Activated T-cell treated with anti-CD3 and anti-CD28 coated beads, Interleukin-2, amount 50 U/mL, for 72 hours (primary cell): Measurements from ENCODE around the gene MYL9. TPM values are rescaled to one million over a fixed set of nuclear protein-coding genes. Genes with fewer than 3 reads are reported as not detected.
A peak's percentile ranks its signal among the peaks of the same experiment; 100 is the strongest.

ENCODE experiments used
- ATAC-seq, 2 donors: fragments of 150-1000 bp; cut with Tn5 transposase; replicated peaks in 1 of 2; 2 replicates each; pipeline ENCODE4 v1.10.0; 2021; ENCODE audit warnings: moderate library complexity in 2 of 2, mild to moderate bottlenecking in 1 of 2
- DNase-seq, 2 donors: peaks; one replicate each; pipeline ENCODE4 v3.0.0; 2021 to 2022; ENCODE audit warnings: mixed read lengths in 1 of 2
- H3K27ac Mint-ChIP-seq: one replicate; pipeline ENCODE4 v1.8.0; 2022; ENCODE audit warnings: mild to moderate bottlenecking, moderate library complexity, mixed read lengths
- H3K27me3 Mint-ChIP-seq: one replicate; pipeline ENCODE4 v1.8.0; 2022; ENCODE audit warnings: low read depth, mixed read lengths
- H3K36me3 Mint-ChIP-seq, 2 donors: one replicate each; pipeline ENCODE4 v1.8.0; 2022; ENCODE audit warnings: mixed read lengths in 2 of 2, mild to moderate bottlenecking in 1 of 2; ENCODE audit not compliant: insufficient read depth in 2 of 2
- H3K4me1 Mint-ChIP-seq: one replicate; pipeline ENCODE4 v1.8.0; 2022; ENCODE audit warnings: low read depth, mixed read lengths
- H3K4me3 Mint-ChIP-seq, 2 donors: one replicate each; pipeline ENCODE4 v1.8.0; 2022; ENCODE audit warnings: mild to moderate bottlenecking in 2 of 2, mixed read lengths in 2 of 2, moderate library complexity in 2 of 2
- H3K9me3 Mint-ChIP-seq, 2 donors: one replicate each; pipeline ENCODE4 v1.8.0; 2022; ENCODE audit warnings: mixed read lengths in 2 of 2
- total RNA-seq, 2 donors: library from RNA; stranded (reverse); gene quantifications; one replicate each; pipeline ENCODE4 v1.2.3, GENCODE V29; 2022

Gene MYL9
- total RNA-seq, 2 donors from 2014 or later: 0.62 to 2.0 TPM

- no peaks in the 10 kb centered on the region for H3K27me3 Mint-ChIP-seq
- no peaks in the 10 kb centered on the region for H3K4me1 Mint-ChIP-seq
- peaks cover 0 to 2% of the 10 kb centered on the region in 2 donors for H3K36me3 Mint-ChIP-seq
- H3K4me3 Mint-ChIP-seq: no peak overlapping the region
- DNase-seq (no peak), ATAC-seq (no peak)
- no peaks in the 10 kb centered on the region for H3K9me3 Mint-ChIP-seq
- no peak overlapping the region for H3K27ac Mint-ChIP-seq
Measured at GRCh38 chr20:36532388-36532787, 8.9 kb upstream of the MYL9 start.

GRCh38 chr20:36532822-36533221 lies 8.5 kb upstream of the MYL9 start:
- ATAC-seq (no peak), DNase-seq (no peak)
- no peaks in the 10 kb centered on the region for H3K4me1 Mint-ChIP-seq
- no peaks in the 10 kb centered on the region for H3K27me3 Mint-ChIP-seq
- no peaks in the 10 kb centered on the region for H3K36me3 Mint-ChIP-seq
- H3K27ac Mint-ChIP-seq: no peak overlapping the region
- no peaks in the 10 kb centered on the region for H3K9me3 Mint-ChIP-seq
- H3K4me3 Mint-ChIP-seq: no peak overlapping the region

- Mint-ChIP-seq H3K9me3 (no peaks in the 10 kb centered on the region), H3K4me1 (no peaks in the 10 kb centered on the region), H3K4me3 (no peak overlapping the region), H3K27ac (no peak overlapping the region), H3K27me3 (no peaks in the 10 kb centered on the region), H3K36me3 (no peaks in the 10 kb centered on the region)
- ATAC-seq (no peak), DNase-seq (no peak)
Measured at GRCh38 chr20:36538026-36538722, 3.1 kb upstream of the MYL9 start.

- no peak for ATAC-seq
- Mint-ChIP-seq H3K4me3 (no peak overlapping the region), H3K4me1 (no peaks in the 10 kb centered on the region), H3K9me3 (no peaks in the 10 kb centered on the region), H3K36me3 (no peaks in the 10 kb centered on the region), H3K27me3 (no peaks in the 10 kb centered on the region), H3K27ac (no peak overlapping the region)
- no peak for DNase-seq
Measured at GRCh38 chr20:36540551-36541211, 638 bp upstream of the MYL9 start.

GRCh38 chr20:36541768-36542488 lies 609 bp downstream of the MYL9 start:
- Mint-ChIP-seq H3K4me1 (no peaks in the 10 kb centered on the region), H3K4me3 (no peak overlapping the region)
- peak in 1 of 2 donors; percentile 4 for ATAC-seq

GRCh38 chr20:36542516-36543183 lies 1.3 kb downstream of the MYL9 start:
- Mint-ChIP-seq H3K27ac (no peak overlapping the region), H3K27me3 (no peaks in the 10 kb centered on the region), H3K4me1 (no peaks in the 10 kb centered on the region), H3K36me3 (no peaks in the 10 kb centered on the region), H3K4me3 (no peak overlapping the region), H3K9me3 (no peaks in the 10 kb centered on the region)
- no peak for DNase-seq
- no peak for ATAC-seq

More at GRCh38 chr20:36541768-36542488, 609 bp downstream of the MYL9 start:
- no peak for DNase-seq
- H3K36me3 Mint-ChIP-seq: no peaks in the 10 kb centered on the region
- H3K27me3 Mint-ChIP-seq: no peaks in the 10 kb centered on the region
- no peaks in the 10 kb centered on the region for H3K9me3 Mint-ChIP-seq
- H3K27ac Mint-ChIP-seq: no peak overlapping the region

GRCh38 chr20:36543184-36544133 lies 2.1 kb downstream of the MYL9 start:
- Mint-ChIP-seq H3K27ac (no peak overlapping the region), H3K27me3 (no peaks in the 10 kb centered on the region), H3K9me3 (no peaks in the 10 kb centered on the region), H3K36me3 (no peaks in the 10 kb centered on the region), H3K4me3 (no peak overlapping the region), H3K4me1 (no peaks in the 10 kb centered on the region)
- DNase-seq (no peak), ATAC-seq (no peak)

GRCh38 chr20:36544134-36545018 lies 3.1 kb downstream of the MYL9 start:
- no peak for ATAC-seq
- Mint-ChIP-seq H3K27me3 (no peaks in the 10 kb centered on the region), H3K27ac (no peak overlapping the region), H3K36me3 (no peaks in the 10 kb centered on the region), H3K9me3 (no peaks in the 10 kb centered on the region), H3K4me3 (no peak overlapping the region), H3K4me1 (no peaks in the 10 kb centered on the region)
- DNase-seq: no peak

GRCh38 chr20:36546111-36546736 lies 4.9 kb downstream of the MYL9 start:
- Mint-ChIP-seq H3K27me3 (no peaks in the 10 kb centered on the region), H3K4me1 (no peaks in the 10 kb centered on the region), H3K27ac (no peak overlapping the region), H3K36me3 (no peaks in the 10 kb centered on the region), H3K4me3 (no peak overlapping the region), H3K9me3 (no peaks in the 10 kb centered on the region)
- DNase-seq (no peak), ATAC-seq (no peak)

- no peak for DNase-seq
- Mint-ChIP-seq H3K9me3 (no peaks in the 10 kb centered on the region), H3K27me3 (no peaks in the 10 kb centered on the region), H3K36me3 (no peaks in the 10 kb centered on the region), H3K4me1 (no peaks in the 10 kb centered on the region), H3K27ac (no peak overlapping the region), H3K4me3 (no peak overlapping the region)
- no peak for ATAC-seq
Measured at GRCh38 chr20:36547186-36548005, 6.1 kb downstream of the MYL9 start.

- Mint-ChIP-seq H3K27me3 (no peaks in the 10 kb centered on the region), H3K27ac (no peak overlapping the region), H3K4me1 (no peaks in the 10 kb centered on the region), H3K9me3 (no peaks in the 10 kb centered on the region), H3K4me3 (no peak overlapping the region), H3K36me3 (no peaks in the 10 kb centered on the region)
- ATAC-seq (no peak), DNase-seq (no peak)
Measured at GRCh38 chr20:36548006-36548315, 6.6 kb downstream of the MYL9 start.
